IPS DF 4.7 (cell line): ENCODE results near the gene OR51A4.
"Not testable (repeated sequence)": the region's sequence is repeated elsewhere in the genome, so short reads cannot be mapped to it uniquely, and the experiment has no call there.

Source experiments
- DNase-seq: peaks from one replicate; pipeline ENCODE4 v3.0.0-alpha.2; 2013; ENCODE audit warnings: low spot score; ENCODE audit errors: extremely low read depth

Gene OR51A4, protein sequence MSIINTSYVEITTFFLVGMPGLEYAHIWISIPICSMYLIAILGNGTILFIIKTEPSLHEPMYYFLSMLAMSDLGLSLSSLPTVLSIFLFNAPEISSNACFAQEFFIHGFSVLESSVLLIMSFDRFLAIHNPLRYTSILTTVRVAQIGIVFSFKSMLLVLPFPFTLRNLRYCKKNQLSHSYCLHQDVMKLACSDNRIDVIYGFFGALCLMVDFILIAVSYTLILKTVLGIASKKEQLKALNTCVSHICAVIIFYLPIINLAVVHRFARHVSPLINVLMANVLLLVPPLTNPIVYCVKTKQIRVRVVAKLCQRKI

GRCh38 chr11:4947505-4947904, at the start of gene OR51A4:
Gene OR51A4, minus strand, starts transcription at chr11:4947605. Its CDS starts 505 bp downstream, at chr11:4947100.
- DNase-seq: no peak

DNA sequence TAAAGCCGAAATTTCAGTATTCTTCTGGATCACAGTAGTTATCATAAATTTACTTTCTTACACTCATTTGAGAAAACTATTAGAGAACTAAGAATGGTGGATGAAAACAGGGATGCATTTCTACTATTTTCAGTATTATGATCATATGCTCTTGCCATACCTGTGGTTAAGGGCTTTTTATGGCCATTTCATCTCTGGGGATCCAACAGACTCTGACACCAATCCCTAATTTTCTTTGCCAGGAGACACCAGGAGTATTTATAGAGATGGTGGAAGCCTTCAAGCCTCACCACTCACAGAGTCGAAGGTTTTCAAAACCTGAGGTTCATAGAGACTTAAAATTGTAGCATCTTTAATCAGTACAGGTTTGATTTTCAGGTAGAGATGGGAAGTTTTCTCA, 47.1 kb upstream of the OR51A4 start, which contains the start of gene OR51L1:
OR51L1 (plus strand) TSS at position 301 of the 400 bp plus-strand sequence. CDS start 4,132 bp downstream, outside the sequence.
- DNase-seq: no peak

DNA sequence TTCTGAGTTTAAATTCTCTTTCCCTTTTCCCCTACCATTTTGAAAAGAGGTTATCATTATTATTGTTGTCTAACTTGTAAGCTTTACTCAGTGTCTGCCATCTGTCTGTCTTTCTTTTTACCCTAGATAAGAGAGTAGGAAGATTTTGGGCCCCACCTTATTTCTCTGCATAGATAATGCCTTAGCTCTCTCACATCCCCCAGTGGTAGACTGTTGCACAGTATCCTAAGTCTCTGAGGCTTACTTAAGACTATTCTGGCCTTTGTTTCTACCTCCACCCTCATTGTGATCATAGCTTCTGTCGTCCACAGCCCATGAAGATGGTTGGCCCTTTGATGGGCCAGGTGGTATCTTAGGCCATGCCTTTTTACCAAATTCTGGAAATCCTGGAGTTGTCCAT, 43.7 kb upstream of the OR51A4 start:
- DNase-seq: no peak

GRCh38 chr11:4983841-4984240, 36.4 kb upstream of the OR51A4 start:
- no peak for DNase-seq

DNA sequence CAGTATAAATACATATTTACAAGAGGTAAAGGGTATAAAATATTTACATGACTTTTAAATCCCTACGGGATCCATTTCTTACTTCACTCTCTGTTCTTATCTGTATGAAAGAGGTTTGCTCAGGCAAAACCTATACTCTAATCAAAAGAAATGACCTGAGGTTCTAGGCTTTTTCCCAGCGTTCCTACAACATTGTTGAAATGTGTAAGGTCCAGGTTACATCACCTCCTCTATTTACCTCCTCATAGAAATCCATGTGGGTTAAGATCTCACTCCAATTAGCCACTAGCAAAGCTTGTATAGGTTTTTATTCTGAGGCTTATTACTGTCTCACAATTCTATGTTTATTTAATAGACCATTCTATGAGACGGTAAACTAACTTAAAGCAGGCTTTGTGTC, 35.3 kb upstream of the OR51A4 start:
- DNase-seq: no peak

DNA sequence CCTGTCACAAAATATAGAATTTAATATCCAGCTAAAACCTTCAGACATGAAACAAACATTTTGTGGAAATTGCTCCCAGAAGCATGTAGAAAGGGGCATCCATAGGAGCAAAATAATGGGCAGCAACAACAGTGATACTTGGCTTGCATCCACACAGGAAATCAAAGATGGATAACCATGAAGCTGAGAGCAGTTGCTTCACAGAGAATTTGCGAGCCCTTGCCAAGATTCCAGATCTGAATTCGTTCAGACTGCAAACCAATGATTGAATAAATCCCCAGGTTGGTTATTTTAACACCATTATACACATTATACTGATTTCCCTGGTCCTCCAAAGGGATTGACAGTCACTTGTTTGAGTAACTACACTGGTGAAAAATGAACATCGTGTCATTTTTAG, 31.6 kb upstream of the OR51A4 start:
- no peak for DNase-seq

DNA sequence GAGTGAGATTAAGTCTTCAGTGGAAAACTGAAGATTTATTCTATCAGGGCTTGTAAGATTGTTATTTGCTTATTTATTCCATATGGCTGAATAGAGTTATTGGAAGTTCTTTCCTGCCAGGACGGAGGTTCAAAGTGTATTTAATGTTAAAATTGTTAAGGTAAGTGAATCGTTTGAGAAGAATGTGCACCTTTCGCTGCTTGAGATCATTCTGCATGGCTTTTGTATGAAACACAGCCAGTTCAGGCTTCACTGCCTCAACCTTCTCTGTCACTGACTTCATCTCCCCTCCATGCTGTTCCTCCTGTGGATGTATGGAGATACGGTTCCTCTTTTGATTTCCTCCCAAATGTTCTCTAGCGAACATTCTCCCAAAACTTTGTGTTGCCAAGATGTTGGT, 28.0 kb upstream of the OR51A4 start:
- no peak for DNase-seq

DNA sequence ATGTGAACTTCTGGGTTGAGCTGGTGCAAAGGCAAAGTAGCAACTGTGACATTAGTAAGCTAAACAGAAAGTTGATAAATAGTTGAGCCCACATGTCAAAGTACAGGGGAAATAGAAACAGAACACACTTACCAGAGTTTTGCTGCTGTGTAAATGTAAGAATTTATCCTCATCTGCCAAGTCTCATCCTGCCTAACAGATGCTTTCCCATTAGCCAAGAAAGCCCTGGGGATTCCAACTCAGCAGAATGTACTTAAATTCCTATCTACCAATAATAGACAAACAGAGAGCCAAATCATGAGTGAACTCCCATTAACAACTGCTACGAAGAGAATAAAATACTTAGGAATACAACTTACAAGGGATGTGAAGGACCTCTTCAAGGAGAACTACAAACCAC, 15.4 kb upstream of the OR51A4 start:
- DNase-seq: no peak

DNA sequence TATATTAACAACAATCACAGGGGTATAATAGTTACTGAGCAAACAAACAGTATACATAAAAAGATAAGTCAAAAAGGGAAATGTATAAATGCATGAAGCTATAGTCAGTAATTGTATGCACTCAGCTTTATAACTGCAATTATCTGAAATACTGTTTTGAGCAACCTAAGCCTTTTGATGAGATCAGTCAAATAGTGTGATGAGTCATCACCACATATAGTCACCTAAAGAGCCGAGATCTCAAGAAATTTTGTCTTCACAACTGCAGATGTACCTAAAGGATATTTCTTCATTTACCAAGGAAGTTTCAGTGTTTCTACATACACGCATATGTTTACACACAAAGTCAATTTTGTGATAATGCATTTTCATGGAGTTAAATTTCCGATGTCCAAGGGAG, 13.5 kb upstream of the OR51A4 start:
- DNase-seq: no peak

GRCh38 chr11:4957396-4957795, 10.0 kb upstream of the OR51A4 start:
- DNase-seq: no peak

- not testable (repeated sequence) for DNase-seq
Measured at GRCh38 chr11:4955613-4956012, 8.2 kb upstream of the OR51A4 start, which contains the start of gene OR51A2. Gene OR51A2, minus strand, starts transcription at chr11:4955713. Its CDS starts 0 bp downstream, at chr11:4955713.

DNA sequence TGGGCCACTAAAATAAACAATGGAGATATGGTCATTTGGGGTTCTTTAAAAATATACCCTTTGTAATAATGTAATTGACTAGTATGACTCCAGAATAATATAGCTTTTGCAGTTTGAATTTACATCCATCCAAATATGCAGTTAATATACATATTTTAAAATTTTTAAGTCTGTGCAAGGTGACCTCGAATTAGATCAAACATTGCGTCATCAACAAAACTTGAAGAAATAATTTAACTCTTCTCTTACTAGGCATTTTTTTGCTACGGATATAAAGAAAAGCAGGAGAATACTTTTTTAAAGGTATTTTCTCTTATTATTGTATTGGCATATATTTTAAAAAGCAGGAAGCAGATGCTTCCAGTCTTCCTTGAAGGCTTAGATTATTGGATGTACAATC, 10.7 kb downstream of the OR51A4 start:
- no peak for DNase-seq

DNA sequence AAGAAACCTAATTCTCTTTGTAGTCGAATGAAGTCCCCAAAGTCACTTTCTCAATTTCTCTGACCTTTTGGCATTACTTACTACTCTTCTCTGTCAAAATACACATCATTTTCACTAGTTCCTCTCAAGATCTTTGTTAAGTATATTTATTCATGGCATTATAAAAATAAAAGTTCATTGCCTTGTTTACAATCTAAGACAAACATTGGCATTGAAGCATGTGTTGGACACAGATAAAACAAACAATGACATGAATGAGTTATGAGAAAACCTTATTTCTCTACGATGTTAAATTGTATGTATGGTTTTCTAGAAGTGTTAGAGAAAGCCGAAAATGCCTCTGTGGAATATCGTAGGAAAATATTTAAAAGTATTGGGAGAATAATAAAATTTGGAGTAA, 14.7 kb downstream of the OR51A4 start:
- no peak for DNase-seq

- no peak for DNase-seq
Measured at GRCh38 chr11:4926608-4927007, 20.8 kb downstream of the OR51A4 start.

DNA sequence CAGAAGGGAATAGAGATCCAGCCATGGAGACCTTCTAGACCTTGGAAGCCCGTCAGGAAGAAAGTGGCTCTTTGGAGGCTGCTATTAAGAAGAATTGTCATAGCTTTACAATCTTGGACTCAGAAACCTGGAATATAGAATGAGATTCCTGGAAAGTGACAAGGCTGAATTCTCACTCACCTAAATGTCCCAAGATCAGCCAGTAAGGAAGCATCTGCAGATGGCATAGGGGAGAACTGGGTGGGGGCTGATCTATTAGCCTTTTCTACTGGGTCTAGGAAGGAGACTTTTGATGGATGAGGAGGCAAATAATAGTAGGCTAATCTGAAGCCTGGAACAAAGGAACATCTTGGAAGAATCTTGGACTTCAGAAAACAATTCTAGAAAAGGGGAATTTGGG, 23.2 kb downstream of the OR51A4 start, which contains the start of gene OR51G1:
OR51G1 (minus strand) TSS at position 101 of the 400 bp plus-strand sequence; CDS start at position 101, 0 bp downstream.
- no peak for DNase-seq

GRCh38 chr11:4922304-4922703, 25.1 kb downstream of the OR51A4 start:
- no peak for DNase-seq

DNA sequence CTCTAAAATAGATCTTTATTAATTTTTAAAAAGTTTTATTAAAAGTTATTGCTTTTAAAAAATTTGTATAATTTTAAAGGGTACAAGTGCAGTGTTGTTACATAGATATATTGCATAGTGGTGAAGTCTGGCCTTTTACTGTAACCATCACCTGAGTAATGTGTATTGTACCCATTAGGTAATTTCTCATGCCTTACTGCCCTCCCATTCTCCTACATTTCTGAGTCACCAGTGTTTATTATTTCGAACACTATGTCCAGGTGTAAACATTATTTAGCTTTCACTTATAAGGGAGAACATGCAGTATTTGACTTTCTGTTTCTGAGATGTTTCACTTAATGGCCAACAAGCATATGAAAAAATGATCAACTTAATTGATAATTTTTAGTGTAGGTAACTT, 25.6 kb downstream of the OR51A4 start:
- DNase-seq: no peak

- DNase-seq: no peak
Measured at GRCh38 chr11:4919250-4919649, 28.2 kb downstream of the OR51A4 start, which contains the start of gene OR51G2. Gene OR51G2, minus strand, starts transcription at chr11:4919350. Its CDS starts 3,687 bp downstream, at chr11:4915663.

GRCh38 chr11:4916581-4916980, 30.8 kb downstream of the OR51A4 start:
- DNase-seq: no peak

DNA sequence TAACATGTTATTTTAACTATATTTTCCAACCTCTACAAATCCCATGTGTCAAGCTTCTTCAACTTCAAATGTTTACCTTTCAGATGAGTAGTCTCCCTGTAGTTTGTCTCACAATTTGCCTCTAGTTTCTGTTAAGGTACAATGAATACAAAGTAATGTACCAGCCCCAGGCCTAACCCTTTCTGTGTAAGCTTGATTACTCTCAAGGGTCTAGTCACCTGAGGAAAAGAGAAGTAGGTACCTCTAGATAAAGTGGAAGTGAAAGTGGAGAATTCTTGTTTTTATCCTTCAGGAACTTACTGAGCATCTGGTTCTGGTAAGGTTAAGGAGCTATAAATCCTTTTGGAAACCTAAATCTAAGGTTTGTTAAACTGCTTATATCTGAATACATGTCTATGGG, 43.9 kb downstream of the OR51A4 start, which contains the start of gene OR51A7:
OR51A7 (plus strand) TSS at position 300 of the 400 bp plus-strand sequence. CDS start 3,587 bp downstream, outside the sequence.
- DNase-seq: no peak
